ENCODE data around the gene ZFYVE9.
A peak's percentile ranks its signal among the peaks of the same experiment; 100 is the strongest.
"Not testable (repeated sequence)": the region's sequence is repeated elsewhere in the genome, so short reads cannot be mapped to it uniquely, and the experiment has no call there.

Gene ZFYVE9

GRCh38 chr1:52141513-52142219, at the start of gene ZFYVE9:
TSS of gene ZFYVE9 (plus strand) at chr1:52142089. CDS start at chr1:52233207, 91,118 bp downstream.
- DNase-seq = peak; percentile 83

DNA sequence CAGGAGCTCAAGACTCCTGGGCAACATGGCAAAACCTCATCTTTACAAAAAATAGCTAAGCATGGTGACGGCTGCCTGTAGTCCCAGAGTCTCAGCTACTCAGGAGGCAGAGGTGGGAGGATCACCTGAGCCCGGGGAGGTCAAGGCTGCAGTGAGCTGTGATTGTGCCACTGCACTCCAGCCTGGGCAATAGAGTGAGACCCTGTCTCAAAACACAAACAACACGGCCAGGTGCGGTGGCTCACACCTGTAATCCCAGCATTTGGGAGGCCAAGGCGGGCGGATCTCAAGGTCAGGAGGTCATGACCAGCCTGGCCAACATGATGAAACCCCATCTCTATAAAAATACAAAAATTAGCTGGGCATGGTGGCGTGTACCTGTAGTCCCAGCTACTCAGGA, 47.6 kb upstream of the ZFYVE9 start:
- DNase-seq = not testable (repeated sequence)

DNA sequence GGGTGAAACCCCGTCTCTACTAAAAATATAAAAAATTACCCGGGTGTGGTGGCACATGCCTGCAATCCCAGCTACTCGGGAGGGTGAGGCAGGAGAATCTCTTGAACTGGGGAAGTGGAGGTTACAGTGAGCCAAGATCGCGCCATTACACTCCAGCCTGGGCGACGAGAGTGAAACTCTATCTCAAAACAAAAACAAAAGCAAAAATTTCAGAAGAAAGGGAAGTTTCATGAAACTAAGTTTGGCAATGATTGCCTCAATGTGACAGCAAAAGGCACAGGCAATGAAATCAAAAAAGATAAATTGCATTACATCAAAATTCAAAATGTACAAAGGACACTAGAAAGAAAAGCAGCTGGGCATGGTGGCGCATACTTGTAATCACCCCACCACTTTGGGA, 45.7 kb upstream of the ZFYVE9 start:
- DNase-seq = no peak

- DNase-seq = peak; percentile 73
Measured at GRCh38 chr1:52098139-52098871, 43.6 kb upstream of the ZFYVE9 start.

DNA sequence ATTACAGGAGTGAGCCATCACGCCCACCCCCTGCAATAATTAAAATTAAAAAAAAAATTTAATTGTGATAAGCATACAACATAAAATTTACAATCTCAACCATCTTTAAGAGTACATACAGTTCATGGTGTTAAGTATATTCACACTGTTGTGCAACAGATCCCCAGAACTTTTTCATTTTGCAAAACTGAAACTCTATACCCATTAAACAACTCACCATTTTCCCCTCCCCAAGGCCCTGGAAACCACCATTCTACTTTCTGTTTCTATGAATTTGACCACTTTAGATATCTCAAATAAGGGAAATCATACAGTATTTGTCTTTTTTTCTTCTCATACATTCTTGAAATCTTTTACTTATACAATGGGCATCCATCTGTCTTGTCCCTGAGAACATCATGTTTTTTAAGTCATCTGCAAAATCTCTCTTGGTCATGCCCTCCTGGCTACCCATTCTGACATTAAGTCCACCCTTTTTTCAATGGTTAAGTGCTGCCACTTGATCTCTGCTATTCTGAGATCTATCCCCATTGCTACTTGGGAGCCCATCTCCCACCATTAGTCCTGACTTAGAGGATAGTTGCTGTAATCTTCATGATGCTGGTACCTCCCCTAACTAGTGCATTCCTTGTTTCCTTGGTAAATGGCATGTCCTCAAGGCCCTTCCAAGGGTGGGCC, 39.4 kb upstream of the ZFYVE9 start:
- DNase-seq = no peak

GRCh38 chr1:52111492-52111891, 30.4 kb upstream of the ZFYVE9 start:
- DNase-seq = no peak

DNA sequence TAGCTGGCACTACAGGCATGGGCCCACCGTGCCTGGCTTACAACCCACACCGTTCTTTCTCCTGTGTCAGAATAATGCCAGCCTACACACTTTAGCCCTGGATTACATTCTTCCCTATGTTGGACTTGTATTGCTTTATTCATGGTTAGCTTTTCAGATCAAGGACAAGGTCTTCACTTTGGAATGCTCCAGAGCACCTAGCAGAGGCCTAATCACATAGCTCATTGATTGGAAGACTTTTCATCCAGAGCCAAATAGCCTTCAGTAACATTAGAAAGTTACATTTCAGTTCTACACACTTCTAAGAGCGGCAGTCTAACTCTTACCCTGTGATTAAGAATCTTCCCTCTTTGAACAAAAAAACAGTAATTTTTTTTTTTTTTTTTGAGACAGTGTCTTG, 29.4 kb upstream of the ZFYVE9 start:
- no peak for DNase-seq

GRCh38 chr1:52119301-52120079, 22.4 kb upstream of the ZFYVE9 start:
- no peak for DNase-seq

DNA sequence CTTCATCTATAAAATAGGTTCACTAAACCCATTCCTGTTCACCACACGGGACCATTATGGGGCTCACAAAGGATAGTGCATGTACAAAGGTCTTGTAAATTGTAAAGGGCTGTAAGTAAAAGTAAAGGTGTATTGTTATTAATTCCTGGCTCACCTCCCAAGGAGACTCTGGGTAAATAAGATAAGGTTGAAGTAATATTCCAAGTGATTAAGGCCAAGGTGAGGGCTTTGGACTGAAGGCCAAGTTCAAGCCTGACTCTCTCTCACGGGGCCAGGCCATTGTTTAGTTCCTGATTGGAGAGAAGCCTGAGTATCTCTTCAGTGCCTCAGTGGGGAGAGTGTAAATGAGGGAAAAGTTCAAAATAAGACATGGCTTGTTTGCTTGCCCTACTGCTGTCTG, 19.5 kb upstream of the ZFYVE9 start:
- no peak for DNase-seq

DNA sequence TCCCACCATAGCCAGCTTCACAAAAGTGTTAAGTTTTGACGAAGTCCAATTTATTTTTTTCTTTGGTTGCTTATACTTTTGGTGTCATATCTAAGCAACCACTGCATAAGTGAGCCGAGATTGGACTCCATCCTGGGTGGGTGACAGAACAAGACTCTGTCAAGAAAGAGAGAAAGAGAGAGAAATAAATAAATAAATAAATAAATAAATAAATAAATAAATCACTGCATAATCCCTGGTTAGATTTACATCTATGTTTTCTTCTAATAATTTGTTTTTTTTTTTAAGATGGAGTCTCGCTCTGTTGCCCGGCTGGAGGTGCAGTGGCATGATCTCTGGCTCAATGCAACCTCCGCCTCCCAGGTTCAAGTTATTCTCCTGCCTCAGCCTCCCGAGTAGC, 18.3 kb upstream of the ZFYVE9 start:
- no peak for DNase-seq

- no peak for DNase-seq
Measured at GRCh38 chr1:52125736-52126359, 16.0 kb upstream of the ZFYVE9 start.

DNA sequence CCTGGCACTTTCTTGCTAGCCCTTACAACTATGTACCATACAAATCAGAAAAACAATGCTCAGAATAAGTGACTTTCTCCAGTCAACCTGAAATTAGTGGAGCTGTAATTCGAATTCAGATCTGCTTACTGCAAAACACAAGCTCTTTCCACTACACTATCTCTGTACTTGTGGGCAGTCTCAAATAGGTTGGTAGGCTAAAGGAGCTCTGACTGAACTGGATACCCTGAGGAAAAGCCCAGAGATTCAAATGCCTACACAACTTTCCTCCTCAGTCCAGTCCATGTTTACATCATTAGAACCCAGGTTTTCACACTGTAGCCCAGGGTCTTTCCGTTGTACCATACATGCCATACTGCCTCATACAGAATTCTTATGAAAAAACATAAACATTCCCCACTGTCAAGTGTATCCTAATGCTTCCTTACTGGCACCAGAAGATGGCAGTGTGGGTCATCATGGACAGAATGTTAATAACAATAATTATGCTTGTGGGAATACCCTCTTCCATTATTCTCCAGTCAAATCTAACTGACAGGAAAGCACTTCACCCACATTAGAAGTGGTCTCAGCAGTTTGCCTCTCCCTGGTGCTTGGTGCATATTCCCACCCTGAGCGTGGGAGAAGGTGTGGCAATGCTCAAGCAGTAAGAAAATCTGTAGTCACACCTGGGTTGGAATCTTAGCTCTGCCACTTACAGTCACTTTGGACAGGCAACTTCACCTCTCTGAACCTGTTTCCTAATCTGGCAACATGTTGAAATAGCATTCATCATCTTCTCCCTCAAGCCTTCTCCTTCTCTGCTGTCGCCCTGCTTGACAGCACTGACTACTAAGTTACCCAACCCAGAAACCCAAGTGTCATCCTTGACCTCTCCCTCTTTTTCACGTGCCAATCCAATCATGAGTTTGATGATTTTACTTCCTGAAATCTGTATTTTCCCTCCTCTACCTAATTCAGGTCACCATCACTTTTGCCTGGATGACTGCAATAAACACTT, 14.4 kb upstream of the ZFYVE9 start:
- DNase-seq = peak; percentile 76

GRCh38 chr1:52139817-52140540, 1.9 kb upstream of the ZFYVE9 start:
- no peak for DNase-seq

DNA sequence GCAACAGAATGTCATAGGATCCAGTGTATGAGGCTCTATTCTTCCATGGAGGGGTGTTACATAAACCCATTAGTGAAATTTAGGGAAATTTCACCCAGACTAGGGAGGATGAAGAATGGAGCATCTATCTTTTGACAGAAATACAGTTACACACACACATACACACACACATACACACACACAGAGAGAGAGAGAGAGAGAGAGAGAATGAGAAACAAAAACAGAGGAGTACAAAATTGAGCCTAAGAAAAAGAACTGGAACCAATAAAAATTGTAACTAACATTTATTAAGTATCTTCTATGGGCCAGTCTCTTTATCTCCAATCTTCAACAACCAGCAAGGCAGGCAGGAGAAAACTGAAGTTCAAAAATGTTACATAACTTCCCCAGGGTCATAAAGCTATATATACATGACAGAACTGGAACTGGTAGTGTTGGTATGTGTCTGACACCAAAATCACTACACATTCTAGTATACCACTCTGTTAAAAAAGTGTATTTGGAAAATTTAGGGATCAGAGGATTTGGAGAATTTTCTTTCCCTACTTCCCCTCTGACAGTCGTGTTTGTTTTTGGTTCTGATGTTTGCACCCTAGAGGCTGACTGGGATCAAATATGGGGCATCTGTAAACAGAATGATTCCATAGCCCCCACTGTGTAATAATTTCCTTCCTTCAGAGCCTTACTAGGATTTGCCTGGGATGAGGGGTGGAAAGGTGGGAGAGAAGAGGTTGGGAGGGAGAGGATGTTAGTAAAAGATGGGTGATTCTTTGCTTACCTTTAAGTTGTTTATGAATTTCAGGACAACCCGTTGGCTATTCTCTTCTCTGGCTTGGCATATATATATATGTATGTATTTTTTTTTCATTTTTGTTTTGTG, 1.0 kb upstream of the ZFYVE9 start:
- DNase-seq = peak; percentile 9

DNA sequence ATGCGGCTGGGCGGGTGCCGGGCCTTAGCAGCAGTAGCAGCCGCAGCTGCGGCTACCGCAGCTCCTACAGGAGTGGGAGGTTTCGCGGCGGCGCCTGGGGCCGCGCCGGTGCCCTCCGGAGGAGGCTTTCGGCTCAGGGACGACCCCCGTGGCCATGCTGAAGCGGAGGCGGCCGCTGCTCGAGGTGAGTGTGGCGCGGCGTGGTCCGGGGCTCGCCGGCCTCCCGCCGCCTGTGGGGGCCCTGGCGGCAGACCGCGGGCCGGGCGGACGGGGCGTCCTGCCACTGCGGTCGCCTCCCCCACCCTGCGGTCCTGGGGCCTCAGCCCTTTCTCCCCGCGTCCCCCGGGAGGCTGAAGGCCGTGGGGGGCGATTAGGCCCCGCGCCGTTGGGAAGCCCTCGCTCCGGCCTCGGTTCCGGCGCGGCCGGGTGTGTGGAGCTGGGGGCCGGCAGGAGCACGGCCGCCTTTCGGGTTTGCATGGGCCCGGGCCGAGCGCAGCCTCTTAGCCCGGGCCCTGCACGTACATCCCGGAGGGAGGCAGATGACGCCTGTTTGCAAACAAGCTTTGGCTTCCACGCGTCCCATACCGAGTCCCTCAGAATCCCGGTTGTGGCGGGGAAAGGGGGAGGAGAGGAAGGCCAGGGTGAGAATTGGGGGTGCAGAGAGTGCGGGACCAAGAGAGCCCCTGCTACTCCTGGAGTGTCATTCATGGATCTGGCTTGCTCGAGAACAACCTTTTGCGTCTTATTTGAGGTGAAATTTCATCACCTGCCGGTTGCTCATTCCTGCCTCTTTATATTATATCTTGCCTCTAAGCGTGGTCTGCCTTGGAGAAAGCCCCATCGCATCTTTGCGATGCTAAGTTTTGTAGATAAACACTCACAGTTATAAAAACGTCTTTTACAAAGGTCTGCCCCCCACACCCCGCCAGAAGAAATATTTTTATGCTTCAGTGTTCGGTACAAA, 613 bp downstream of the ZFYVE9 start:
- DNase-seq = peak; percentile 63

- no peak for DNase-seq
Measured at GRCh38 chr1:52145137-52145536, 3.2 kb downstream of the ZFYVE9 start.

- not testable (repeated sequence) for DNase-seq
Measured at GRCh38 chr1:52150445-52150844, 8.6 kb downstream of the ZFYVE9 start.

DNA sequence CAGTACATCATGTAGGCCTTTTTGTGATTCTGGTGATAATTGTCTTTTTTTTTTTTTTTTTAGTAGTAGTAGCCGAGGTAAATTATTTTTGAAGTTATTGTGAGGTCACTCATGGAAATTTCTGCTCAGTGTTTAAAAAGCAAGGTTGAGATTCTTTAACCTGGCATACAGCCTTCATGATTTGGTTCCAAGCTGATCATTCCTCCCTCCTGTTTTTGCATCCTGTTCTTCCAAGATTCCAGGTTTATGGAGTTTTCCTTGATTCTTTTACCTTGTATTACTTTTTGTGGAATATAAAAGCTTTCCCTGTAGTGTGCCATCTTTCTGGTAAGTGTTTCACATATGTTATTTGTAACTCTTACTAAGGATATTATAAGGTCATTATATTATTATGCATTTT, 9.1 kb downstream of the ZFYVE9 start:
- DNase-seq = no peak

All from NCI-H69 (cell line).